Stimulated activated CD4-positive, alpha-beta T cell treated with anti-CD3 and anti-CD28 coated beads, Interleukin-4, amount 100 ng/mL, for 4 hours (primary cell): Measurements from ENCODE around the gene VTA1.
A peak's percentile ranks its signal among the peaks of the same experiment; 100 is the strongest.
"Not testable (repeated sequence)": the region's sequence is repeated elsewhere in the genome, so short reads cannot be mapped to it uniquely, and the experiment has no call there.

Experiments
- DNase-seq, 2 experiments: peaks; one replicate each; pipeline ENCODE4 v3.0.0-alpha.2; 2020

Gene VTA1

DNA sequence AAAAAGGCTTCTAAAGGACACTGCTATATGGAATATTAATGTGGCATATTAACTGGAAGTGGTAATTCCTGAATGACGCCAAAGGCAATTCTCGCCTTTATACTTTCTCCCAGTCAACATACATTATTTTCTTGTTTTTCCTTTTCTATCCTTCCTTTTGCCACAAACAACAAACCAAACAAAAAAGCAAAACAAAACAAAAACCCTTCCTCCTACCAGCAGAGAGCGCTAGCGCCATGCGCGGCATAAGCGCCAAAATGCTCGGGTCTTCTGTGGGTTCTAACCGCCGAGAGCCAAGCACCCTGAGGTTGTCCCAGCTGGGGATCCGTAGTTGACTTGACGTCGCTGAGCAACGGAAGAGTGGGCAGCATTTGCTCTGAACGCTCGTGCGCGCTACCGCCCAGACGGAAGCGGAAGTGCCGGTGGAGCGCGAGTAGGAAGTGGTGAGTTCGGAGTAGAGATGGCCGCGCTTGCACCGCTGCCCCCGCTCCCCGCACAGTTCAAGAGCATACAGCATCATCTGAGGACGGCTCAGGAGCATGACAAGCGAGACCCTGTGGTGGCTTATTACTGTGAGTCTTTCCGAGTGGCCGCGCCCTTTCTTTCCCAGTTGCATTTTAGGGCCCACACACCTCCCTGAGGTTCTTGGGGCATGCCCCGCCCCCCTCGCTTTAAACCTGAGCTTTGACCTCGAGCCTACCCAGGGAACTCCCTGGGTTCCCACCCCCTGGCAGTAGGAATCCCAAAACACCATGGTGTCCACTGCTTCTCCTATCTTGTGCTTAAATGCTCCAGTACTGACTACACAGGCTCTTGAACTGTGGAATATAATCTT is at the start of gene VTA1, which contains the start of gene NMBR:
Gene VTA1, plus strand, starts transcription at position 436 of the 835 bp plus-strand sequence. Its CDS starts 25 bp downstream, at position 461.
Gene NMBR, minus strand, starts transcription at position 295 of the 835 bp plus-strand sequence. CDS start 58,464 bp downstream, outside the sequence.
- DNase-seq = peak; percentile 87 to 98

GRCh38 chr6:142104820-142105219 is 42.2 kb upstream of the VTA1 start:
- DNase-seq = not testable (repeated sequence)

DNA sequence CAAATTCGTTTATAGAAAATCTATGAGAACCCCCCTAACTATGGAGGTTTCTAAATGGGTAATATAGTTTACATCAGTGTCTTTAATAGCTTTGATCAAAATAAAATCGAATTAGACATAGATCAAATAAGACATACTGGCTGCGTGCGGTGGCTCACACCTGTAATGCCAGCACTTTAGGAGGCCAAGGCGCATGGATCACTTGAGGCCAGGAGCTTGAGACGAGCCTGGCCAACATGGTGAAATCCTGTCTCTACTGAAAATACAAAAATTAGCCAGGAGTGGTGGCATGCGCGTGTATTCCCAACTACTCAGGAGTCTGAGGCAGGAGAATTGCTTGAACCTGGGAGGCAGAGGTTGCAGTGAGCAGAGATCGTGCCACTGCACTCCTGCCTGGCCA is 36.2 kb upstream of the VTA1 start:
- DNase-seq = not testable (repeated sequence)

DNA sequence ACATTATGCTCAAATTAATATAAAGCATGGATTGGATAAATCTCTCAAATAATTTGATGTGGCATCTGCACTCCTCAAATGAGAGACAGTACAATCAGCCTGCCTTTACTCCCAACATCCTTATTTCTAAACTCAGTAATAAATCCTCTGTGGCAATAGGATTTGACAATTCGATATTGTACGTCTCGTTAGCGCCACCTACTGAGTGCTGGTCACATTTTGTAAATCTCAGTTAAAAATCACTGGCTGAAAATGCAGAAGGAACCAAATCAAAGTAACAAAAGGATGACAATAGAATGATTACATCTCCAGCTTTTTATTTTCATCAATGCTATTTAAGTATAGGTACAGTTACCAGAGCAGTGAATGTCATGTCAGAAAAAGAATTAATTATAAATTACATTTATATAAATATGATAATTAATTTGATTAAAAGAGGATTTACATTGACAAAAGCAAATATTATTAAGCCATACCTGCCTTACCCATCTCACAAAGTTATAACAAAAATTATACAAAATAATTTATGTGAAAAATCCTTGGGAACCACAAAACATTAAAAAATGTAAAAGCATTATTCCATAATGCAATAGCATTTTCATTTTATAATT is 34.5 kb upstream of the VTA1 start:
- DNase-seq = peak; percentile 30 to 65

- no peak for DNase-seq
Measured at GRCh38 chr6:142117366-142117765, 29.7 kb upstream of the VTA1 start.

- no peak for DNase-seq
Measured at GRCh38 chr6:142118328-142118727, 28.7 kb upstream of the VTA1 start.

DNA sequence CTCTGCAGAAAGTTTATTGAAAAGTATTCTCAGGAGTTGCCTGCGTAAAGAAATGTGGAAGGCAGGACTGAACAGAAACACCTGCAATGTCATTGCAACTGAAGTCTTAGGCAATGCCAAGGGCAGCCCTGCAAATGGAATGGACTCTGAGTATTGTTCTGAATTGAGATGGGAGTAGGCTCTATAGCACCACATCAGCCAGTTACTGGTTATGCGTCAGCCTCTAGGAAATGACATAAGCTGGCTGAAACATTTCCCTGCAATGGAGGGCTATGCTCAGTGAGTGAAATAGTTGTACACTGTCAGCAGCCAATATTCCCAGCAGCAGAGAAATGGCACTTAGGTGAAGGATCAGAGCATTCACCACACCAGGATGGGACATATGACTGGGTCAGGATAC is 28.1 kb upstream of the VTA1 start:
- DNase-seq = no peak

- no peak for DNase-seq
Measured at GRCh38 chr6:142121342-142121741, 25.7 kb upstream of the VTA1 start.

GRCh38 chr6:142130814-142131213 is 16.2 kb upstream of the VTA1 start:
- no peak for DNase-seq

GRCh38 chr6:142132625-142133024 is 14.4 kb upstream of the VTA1 start, which contains the start of gene GJE1:
GJE1 (plus strand) TSS chr6:142132925; CDS start chr6:142133159, 234 bp downstream.
- DNase-seq = no peak

DNA sequence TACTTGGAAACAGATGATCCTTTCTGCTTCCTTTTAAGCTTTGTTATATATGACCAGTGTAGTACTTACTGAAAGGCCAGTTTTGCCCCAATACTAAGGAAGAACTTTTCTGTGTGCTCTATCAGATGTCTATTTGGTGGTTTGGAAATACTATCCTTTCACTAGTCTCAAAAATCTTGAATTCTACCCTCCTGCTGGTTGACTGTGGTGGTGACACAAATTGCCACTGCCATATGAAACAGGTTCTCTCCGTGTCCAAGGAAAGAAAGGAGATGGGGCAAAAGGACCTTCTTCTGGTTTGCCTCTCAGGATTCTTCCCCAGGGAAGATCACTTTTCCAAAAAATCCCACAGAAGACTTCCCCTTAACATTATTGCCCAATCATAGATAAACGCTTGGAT is 8.2 kb upstream of the VTA1 start:
- DNase-seq = no peak

GRCh38 chr6:142141531-142141930 is 5.5 kb upstream of the VTA1 start:
- DNase-seq = not testable (repeated sequence)

DNA sequence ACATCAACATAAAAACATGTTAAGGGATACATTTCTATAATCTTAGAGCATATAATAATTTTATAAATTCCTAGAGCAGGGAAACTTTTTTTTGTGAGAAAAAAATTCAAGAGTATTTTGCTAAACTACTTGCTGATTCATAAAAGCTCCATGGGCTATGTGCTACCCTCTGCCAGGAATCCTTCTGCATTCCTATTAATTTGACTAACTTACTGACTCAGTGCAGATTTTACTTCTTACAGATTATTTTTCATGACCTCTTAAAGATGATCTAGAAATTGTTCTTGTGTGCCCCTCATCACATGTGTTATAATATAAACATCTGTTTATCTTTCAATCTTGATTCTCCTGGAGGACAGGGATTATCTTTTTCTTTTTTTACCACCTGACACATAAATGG is 5.7 kb downstream of the VTA1 start:
- DNase-seq = no peak

- no peak for DNase-seq
Measured at GRCh38 chr6:142153196-142153595, 6.1 kb downstream of the VTA1 start.

DNA sequence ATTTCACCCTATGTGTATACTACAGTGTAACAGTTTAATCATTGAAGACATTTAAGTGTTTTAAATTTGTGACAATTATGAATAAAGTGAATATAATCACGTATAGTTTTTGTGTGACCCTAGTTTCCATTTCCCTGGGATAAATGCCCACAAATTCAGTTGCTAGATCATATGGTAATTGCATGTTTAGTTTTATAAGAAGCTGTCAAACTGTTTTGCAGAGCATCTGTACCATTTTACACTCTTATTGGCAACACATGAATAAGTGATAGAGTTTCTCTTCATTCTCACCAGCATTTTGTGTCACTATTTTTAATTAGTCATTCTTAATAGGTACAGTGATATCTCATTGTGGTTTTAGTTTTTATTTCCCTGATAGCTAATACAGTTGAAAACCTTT is 7.3 kb downstream of the VTA1 start:
- no peak for DNase-seq

DNA sequence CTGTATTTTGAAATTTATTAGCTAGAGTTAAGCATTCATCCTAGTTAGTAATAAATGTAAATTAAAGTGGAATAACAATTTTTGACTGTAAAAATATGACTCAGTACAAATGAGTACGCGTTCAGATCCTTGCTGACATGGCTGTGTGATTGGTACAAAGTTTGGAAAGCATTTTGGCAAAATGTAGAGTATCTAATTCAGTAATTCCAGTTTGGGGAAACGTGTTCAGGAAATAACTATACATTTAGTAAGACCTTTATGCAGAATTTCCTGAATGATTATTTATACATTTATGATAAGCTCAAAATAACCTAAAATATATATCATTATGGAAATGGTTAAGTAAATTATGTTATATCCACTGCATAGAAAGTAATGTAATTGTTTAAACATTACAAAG is 8.0 kb downstream of the VTA1 start:
- no peak for DNase-seq

DNA sequence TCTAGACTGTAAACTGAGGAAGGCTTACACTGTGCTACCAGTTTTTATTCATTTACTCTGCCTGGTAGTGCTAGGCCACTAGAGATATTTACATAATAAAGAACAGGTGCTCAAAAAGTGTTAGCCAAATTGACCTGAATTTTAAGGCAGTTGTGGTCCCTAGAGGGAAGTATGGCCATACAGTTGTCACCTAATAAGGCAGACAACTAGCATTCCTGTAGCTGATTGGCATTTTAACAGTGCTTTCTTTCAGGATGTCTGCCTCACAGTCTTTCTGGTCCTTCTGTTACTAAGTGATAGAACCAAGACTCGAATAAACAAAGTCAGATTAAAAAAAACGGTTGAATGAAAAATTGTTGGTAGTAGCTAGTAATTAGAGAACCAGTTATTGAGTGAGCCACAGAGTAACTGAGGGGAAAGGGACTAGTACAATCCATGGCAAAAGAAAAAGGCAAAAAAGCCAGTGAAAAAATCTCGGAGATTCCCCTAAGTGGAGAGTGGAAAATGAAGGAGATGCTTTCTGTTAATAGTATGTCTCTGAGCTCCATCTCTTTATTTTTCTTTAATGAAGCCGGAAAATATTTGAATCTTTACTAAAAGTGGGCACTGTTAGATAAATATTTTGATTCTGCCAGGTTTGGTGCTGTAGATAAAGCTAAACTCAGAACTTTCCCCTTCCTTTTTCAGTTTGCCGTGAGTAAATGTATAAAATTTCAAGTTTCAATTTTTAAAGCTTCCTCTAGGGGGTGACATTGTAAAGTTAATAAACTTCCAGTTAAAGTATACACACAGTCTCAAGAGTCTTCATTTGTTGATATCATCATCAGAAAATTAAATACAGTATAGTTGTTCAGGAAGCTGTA is 9.1 kb downstream of the VTA1 start:
- no peak for DNase-seq

- DNase-seq = not testable (repeated sequence)
Measured at GRCh38 chr6:142156758-142157068, 9.7 kb downstream of the VTA1 start.

DNA sequence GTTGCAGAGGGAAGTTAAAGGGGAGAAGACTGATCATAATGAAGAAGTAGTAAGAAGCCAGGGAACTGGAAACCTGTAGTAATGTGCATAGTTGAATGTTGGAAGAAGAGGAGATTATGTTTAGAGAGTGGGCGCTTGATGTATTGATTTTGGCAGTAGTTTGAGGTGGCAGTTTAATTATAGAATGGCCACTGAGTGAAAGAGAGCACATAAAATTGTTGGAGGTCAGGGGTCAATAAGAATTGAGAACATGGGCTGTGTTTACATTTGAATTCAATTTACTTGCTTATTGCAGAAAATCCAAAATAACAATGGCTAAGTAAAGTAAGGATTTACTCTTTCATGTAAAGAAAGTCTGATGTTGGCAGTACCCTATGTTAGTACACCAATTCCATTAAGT is 15.7 kb downstream of the VTA1 start:
- DNase-seq = no peak

DNA sequence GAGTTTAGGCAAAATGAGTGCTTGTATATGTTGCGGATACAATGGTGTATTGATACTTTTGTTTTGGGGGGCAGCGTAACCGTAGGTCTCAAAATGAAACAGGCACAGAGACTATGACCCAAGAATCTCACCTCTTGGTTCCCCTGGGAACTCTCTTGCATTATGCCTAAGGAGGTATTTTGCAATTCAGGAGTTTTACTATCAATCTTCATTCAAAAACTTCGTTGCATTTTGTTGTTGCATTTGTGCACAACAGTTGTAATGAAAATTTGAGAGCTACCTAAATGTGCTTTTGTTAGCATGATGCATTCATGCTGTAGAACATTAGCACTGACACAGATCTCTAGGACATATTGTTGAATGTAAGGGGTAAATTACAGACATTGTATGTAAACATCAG is 18.2 kb downstream of the VTA1 start:
- DNase-seq = no peak

DNA sequence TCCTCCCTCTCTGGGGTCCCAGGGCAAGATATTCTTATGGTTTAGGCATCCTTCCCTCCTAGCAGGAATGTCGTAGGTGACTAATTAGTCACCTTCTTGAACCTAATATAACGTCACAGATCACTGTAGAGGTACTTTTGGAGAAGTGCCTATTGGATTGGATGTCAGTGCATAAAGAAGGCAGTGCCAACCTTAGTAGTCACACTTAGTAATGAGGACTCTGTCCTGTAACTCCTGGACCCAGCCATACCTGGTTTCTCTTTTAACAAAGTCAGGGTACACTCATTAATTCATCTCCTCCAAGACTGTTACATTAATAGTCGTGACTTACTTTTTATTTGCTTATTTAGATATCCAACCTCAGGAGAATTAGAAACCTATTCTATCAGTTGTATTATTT is 20.0 kb downstream of the VTA1 start:
- no peak for DNase-seq

DNA sequence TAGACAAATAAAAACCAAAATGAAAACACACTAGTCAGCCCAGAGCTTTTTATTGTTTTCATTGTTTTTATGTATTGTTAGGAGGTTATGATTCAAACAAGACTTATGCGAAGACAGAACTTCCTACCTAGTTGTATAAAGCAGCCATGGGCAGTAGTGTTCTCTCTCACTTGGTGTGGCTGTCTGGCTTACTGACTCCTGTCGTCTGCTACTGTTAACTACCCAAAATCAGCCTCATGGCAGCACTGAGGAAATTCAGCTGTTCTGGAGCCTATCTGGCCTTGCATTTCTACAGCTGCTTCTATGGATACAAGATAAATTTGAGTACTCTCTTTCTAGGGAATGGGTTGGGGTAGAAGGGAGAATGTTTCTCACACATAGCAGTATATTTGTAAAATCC is 20.4 kb downstream of the VTA1 start:
- DNase-seq = no peak

- DNase-seq = no peak
Measured at GRCh38 chr6:142171351-142171750, 24.3 kb downstream of the VTA1 start.
